Measurements from ENCODE around the gene PTPRZ1.

PTPRZ1 gene

DNA sequence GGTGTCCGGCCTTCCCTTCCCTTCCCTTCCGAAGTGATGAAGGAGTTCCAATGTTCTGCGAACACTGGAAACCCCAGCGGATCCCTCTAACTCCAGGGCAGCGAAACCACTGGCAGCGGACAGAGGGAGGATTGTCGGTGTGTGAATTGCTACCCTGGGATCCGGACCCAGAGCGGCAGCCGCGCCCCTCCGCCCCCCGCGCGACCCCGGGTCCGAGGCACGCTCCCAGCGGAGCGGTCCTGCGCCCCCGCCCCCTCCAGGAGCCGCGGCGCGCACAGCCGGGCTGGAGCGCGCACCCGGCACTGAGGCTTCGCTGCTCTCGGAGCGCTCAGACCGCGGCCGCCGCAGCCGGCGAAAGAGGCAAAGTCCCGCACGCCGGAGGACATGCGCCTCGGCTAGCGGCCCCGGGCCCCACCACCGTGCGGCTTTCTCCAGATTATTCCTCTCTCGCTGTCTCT is at the start of gene PTPRZ1:
Gene PTPRZ1, plus strand, starts transcription at position 331 of the 458 bp plus-strand sequence. CDS start 339 bp downstream, outside the sequence.
- peak in 9 of 14 donors; percentile 11 to 58 (median 38) for DNase-seq

DNA sequence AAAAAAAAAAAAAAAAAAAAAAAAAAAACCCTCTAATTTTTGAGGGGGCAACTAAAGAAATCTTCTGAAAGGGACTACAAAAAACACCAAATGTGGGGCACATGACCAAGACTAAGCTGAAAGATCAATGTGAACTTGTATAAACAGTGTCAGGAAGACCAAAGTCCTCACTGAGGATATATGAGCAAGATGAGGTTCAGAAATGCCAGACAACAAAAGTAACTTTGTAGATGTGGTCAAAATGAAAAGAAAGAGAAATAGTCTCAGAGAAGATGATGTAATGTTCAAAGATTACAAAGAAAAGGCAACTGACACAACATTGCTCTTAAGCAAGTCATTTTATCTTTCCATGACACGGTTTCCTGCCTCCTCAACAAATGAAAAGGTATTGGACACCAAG is 48.7 kb upstream of the PTPRZ1 start:
- DNase-seq = no peak

DNA sequence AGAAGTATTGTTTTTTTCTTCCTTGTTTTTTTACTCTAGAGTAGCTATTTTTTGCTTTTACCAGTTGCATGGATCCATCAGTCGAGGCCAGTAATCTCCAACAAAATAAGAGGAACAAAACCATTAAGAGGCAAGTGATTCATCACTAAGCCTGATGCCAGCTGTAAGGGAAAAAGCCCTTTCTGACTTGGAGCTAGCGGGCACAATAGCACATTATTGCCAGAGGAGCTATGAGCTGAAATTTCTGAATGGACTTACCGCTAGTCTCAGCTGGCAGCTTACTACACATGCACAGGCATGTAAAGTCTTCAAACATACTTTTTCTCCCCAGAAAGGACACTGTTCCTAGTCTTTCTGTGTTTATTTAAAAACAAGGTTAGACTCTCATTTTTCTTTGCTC is 41.6 kb upstream of the PTPRZ1 start:
- DNase-seq = peak in 5 of 14 donors; percentile 4 to 27 (median 11)

DNA sequence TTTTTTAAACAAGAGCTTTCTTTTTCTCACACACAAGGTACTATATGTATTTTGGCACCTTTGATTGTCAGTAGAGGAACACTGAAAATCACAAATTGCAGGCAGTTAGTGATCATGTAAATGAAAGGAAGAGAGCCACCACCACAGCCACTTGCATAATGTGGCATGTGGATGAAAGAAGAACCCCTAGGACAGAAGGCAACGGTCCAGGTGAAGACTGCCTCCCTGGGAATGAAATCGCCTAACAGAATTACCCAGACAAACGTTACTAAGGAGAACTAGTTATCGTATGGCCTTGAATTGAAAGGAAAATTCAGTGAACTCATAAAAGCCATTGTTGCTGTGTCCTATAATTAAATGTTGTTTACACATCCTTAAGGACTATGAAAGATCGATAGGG is 41.2 kb upstream of the PTPRZ1 start:
- peak in 1 of 14 donors; percentile 0 for DNase-seq

GRCh38 chr7:121832347-121832746 is 40.6 kb upstream of the PTPRZ1 start:
- DNase-seq = peak in 8 of 14 donors; percentile 10 to 64 (median 17)

DNA sequence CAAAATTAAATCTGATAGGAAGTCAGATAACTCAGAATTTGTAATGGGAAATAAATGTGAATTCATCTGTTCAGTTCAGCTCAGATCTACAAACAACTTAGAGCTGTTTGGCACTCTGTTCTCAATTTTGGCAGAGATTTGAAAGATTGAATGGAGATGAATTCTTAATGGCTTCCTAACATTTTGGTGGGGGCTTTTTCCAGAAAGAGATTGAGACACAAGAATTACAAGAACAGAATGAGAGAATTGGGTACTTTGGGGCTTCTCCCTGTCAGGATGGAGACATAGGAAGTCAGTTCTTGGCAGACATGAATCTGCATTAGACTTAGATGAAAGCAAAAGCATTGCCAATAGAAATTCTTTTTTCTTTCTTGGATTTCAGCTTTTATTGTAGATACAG is 39.0 kb upstream of the PTPRZ1 start:
- DNase-seq = peak in 1 of 14 donors; percentile 12

- no peak for DNase-seq
Observed at GRCh38 chr7:121837462-121837861, 35.5 kb upstream of the PTPRZ1 start.

- no peak for DNase-seq
Observed at GRCh38 chr7:121847041-121847440, 25.9 kb upstream of the PTPRZ1 start.

DNA sequence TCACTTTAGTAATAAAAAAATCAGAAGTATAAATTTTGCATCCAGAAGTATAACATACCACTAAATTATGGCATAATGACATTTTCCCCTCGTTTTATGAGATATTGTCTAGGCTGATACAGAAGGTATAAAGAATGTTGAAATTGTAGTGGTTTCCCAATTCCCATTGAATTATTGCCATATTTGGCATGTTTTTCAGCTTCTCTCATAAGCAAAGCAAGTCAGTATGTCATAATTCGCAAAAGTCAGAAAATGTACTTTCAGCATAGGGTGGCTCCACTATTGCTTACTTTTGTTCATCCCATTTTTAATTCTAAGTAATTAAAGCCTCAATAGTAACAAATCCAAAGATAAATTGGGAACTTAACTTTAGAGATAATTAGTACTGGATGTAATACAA is 19.7 kb upstream of the PTPRZ1 start:
- no peak for DNase-seq

GRCh38 chr7:121860953-121861352 is 12.0 kb upstream of the PTPRZ1 start:
- no peak for DNase-seq

DNA sequence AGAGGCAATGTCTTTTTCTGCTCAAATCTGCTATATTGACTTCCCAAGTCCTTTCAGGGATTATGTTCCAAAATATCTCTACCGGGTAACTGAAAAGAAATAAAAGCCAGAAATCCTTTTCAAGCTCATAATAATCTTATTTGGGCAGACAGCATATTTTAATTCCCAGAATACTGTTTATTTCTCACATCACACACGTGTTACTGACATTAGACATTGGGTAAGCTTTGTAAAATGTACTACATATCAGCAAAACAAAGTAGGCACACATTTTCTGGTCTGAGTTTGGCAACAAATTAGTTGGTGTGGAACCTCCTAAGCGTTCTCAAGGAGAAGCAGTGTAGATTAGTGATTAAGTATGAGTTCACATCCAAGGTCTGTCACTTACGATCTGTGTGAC is 10.4 kb upstream of the PTPRZ1 start:
- DNase-seq = no peak

- DNase-seq = no peak
Observed at GRCh38 chr7:121871188-121871587, 1.8 kb upstream of the PTPRZ1 start.

- peak in 1 of 14 donors; percentile 7 for DNase-seq
Observed at GRCh38 chr7:121873289-121874194, 581 bp downstream of the PTPRZ1 start.

GRCh38 chr7:121874298-121874697 is 1.3 kb downstream of the PTPRZ1 start:
- no peak for DNase-seq

DNA sequence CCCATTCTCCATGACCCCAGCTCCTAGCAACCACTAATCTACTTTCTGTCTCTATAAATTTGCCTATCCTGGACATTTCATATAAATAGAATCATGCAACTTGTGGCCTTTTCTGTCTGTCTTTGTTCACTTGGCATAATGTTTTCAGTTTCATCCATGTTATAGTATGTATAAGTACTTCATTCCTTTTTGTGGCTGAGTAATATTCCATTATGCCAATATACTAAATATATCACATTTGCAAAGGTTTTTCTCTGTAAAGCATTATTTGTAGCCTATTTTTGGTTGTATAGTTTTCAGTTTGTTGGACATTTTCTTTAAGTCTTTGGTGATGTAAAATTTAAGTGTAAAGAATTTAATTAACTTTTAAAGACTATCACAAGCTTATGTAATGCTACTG is 2.2 kb downstream of the PTPRZ1 start:
- DNase-seq = no peak

DNA sequence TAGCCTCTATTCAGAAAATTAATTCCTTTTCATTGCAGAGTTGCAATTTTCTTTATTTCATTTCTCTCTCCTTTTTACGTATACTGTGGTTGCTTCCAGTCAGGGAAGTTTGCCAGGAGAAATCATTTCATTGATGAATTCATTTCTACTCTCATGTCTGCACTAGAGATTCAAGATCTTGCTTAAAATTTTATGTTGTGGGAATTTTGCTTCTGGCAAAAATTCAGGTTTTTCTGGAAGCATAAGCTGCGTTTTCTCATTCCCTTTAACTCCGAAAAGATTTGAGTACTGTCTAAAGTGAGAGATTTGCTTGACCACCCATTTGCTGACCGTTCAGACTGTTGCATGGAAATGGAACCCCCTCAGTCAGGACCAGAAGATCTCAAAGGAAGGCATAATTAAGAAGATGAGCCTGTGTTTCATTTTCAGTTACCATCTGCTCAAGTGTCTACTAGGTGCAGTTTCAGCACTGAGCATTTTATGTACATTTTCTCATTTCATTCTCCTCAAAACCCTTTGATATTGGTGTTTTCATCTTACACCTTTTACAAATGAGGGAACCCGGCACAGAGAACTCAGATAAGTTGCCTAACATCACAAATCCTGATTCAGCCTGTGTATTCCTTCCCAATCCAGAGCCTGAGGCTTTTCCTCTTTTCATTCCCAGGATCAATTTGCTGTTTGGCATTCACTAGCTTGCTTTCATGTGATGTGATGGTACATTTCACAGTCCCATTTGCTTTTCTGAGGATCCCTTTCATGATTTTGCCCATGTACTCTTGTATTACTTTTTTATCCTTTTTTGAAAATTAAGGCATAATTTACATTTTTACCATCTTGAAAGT is 3.9 kb downstream of the PTPRZ1 start:
- no peak for DNase-seq

GRCh38 chr7:121878918-121879464 is 6.0 kb downstream of the PTPRZ1 start:
- no peak for DNase-seq

DNA sequence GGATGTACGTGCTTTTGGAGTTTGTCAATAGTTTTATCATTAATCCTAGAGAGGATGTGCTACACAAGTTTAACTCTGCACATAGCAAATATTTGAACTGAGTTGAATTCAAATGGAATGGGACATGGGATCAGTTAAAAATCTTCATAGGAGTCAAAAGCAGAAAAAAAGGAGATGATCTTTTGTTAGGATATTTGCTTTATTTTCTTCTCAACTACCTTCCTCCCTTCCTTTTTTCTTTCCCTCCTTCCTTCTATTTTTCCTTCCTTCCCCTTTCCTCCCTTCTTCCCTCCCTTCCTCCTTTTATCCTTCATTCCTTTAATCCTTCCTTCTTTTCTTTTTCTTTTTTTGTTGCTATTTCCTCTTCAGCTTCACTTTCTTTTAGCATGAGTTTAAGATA is 6.6 kb downstream of the PTPRZ1 start:
- no peak for DNase-seq

DNA sequence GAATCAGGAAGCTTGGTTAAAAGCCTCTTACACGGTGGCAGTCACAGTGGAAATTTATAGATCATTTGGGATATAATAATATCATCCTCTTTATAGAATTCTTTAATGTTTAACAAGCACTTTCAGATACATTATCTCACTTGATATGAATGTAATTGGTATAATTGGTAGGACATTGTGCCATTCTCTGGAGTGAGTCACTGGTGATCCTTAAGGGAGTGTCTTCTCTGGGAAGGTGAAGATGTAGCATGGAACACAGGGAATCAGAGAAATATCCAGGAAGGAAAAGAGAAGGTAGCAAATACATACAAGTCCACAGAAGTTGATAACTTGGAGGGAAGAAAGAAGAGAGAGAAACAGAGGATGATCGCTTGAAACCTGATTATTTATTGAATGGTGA is 9.8 kb downstream of the PTPRZ1 start:
- no peak for DNase-seq

- no peak for DNase-seq
Observed at GRCh38 chr7:121885166-121885920, 12.4 kb downstream of the PTPRZ1 start.

DNA sequence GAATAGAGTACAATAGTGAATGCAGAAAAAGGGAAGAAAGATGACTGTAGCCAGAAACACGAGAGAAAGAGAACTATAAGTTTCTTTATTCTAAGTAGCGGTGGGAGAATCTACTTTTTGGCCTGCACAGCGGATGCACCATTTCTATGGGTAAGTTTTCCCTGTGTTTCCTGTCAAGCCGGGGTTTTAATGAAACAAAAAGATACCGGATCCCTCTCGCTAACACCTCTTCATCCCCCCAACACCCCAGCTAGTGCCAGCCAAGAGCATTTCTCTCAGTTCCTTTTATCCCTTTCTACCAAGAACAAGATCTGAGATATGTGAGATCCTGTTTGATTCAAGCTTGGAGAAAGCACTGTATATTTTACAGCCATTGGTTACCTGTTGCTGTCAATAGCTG is 14.7 kb downstream of the PTPRZ1 start:
- no peak for DNase-seq

- DNase-seq = no peak
Observed at GRCh38 chr7:121890833-121891232, 17.9 kb downstream of the PTPRZ1 start.

All from C1 segment of cervical spinal cord (tissue), 14 donors.